ENCODE results near the gene TTYH1. TPM values are rescaled to one million over a fixed set of nuclear protein-coding genes. Genes with fewer than 3 reads are reported as not detected.

Gene TTYH1
- total and polyA plus RNA-seq, 12 donors, result 0.61 to 4.0 (median 1.6) TPM; not detected in 4

DNA sequence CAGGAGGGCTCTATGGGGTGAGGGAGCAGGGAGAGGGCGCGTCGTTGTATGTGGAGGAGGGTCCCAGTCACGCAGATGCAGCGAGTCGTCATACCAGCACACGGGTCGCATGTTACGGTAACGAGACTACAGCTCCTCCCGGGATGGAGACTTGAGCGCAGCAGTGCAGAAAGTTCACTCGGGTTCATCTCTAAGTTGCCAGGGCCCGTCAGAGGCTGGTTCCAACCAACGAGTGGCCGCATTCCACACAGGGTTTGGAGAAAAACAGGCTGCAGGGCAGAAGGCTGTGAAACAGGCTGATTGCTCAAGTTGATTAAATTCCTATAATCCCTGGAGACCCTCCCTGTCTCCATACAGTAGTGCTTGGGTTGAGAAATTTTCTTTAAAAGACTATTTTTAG is 21.9 kb upstream of the TTYH1 start:
- Histone ChIP-seq H3K36me3 (replicated peaks in 1 of 2) (no peaks in the 10 kb centered on the region), H3K4me3 (no peak overlapping the region), H3K27me3 (peaks cover 17% of the 10 kb centered on the region), H3K27ac (no peak overlapping the region), H3K9me3 (replicated peaks in 1 of 3) (no peaks in the 10 kb centered on the region), H3K4me1 (replicated peaks in 1 of 2) (no peaks in the 10 kb centered on the region)
- intact Hi-C loops (cut with DNase I), result no loop called here
- 55 to 80% (median 65%) methylated on average over 14 to 16 of the region's 16 CpGs for WGBS, 4 donors
- TF ChIP-seq POLR2A (IDR thresholded peaks at IDR 0.05) (no peak), CTCF (IDR thresholded peaks at IDR 0.05) (no peak)
- no peak for DNase-seq

- H3K27me3 ChIP-seq, result peaks cover 5% of the 10 kb centered on the region
- WGBS, 4 donors, result 71 to 79% (median 77%) methylated on average over 8 of the region's 8 CpGs
- TF ChIP-seq CTCF (IDR thresholded peaks at IDR 0.05) (no peak), POLR2A (IDR thresholded peaks at IDR 0.05) (no peak)
Measured at GRCh38 chr19:54395685-54396084, 19.6 kb upstream of the TTYH1 start.

GRCh38 chr19:54399189-54399588 is 16.1 kb upstream of the TTYH1 start:
- Histone ChIP-seq H3K4me3 (no peak overlapping the region), H3K27ac (no peak overlapping the region), H3K4me1 (replicated peaks in 1 of 2) (no peaks in the 10 kb centered on the region), H3K27me3 (no peaks in the 10 kb centered on the region), H3K36me3 (replicated peaks in 1 of 2) (no peaks in the 10 kb centered on the region), H3K9me3 (replicated peaks in 1 of 3) (no peaks in the 10 kb centered on the region)
- WGBS, 4 donors, result 49 to 64% (median 61%) methylated on average over 2 of the region's 2 CpGs
- TF ChIP-seq POLR2A (IDR thresholded peaks at IDR 0.05) (no peak), CTCF (IDR thresholded peaks at IDR 0.05) (no peak)
- DNase-seq, result no peak
- intact Hi-C loops (cut with DNase I), result no loop called here

More at GRCh38 chr19:54395685-54396084, 19.6 kb upstream of the TTYH1 start:
- DNase-seq, result no peak
- Histone ChIP-seq H3K9me3 (replicated peaks in 1 of 3) (no peaks in the 10 kb centered on the region), H3K36me3 (replicated peaks in 1 of 2) (no peaks in the 10 kb centered on the region), H3K27ac (no peak overlapping the region), H3K4me3 (no peak overlapping the region), H3K4me1 (replicated peaks in 1 of 2) (no peaks in the 10 kb centered on the region)
- intact Hi-C loops (cut with DNase I), result no loop called here

DNA sequence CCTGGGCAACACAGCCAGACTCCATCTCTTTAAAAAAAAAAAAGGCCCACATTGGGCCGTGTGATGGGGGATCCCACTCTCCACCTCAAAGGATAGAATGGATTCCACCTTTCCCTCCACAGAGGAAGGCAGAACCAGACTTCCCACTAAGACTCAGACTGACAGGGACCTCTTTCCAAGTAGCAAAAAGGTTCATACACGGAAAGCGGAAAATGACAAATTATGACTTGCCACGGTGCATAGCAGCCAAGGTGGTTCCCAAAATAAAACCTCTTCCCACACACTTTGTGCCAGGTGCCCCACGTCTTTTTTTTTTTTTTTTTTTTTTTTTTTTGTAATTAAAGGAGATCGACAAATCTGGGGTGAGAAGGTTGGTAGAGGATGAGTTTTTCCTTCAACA is 14.4 kb upstream of the TTYH1 start:
- TF ChIP-seq CTCF (IDR thresholded peaks at IDR 0.05) (no peak), POLR2A (IDR thresholded peaks at IDR 0.05) (no peak)
- Histone ChIP-seq H3K4me1 (replicated peaks in 1 of 2) (no peaks in the 10 kb centered on the region), H3K36me3 (replicated peaks in 1 of 2) (no peaks in the 10 kb centered on the region), H3K27me3 (no peaks in the 10 kb centered on the region), H3K9me3 (replicated peaks in 1 of 3) (no peaks in the 10 kb centered on the region), H3K27ac (no peak overlapping the region), H3K4me3 (no peak overlapping the region)
- intact Hi-C loops (cut with DNase I), result no loop called here
- 63 to 87% (median 72%) methylated on average over 5 to 6 of the region's 6 CpGs for WGBS, 4 donors
- no peak for DNase-seq

Measured in adrenal gland (tissue), 12 donors.